Prostate gland (tissue), 2 donors: Measurements from ENCODE around the gene AKT1S1.

Experiments
- CTCF ChIP-seq, 4 experiments: fragments of 200-600 bp in 2 of 4; fragments of 450-650 bp in 2 of 4; sonication (generic) in 2 of 4; IDR thresholded peaks; 1 replicate in 3 of 4; 2 replicates in 1 of 4; pipeline ENCODE4 v1.5.1; 2016 to 2019; ENCODE audit warnings: antibody characterized with exemption in 4 of 4, mild to moderate bottlenecking in 2 of 4, moderate library complexity in 2 of 4
- POLR2A ChIP-seq: fragments of 450-650 bp; IDR thresholded peaks from one replicate; pipeline ENCODE4 v1.6.1; 2016; ENCODE audit warnings: antibody characterized with exemption, mild to moderate bottlenecking
- POLR2AphosphoS5 ChIP-seq: sonication (generic); formaldehyde crosslinking; IDR thresholded peaks from one replicate; pipeline ENCODE4 v1.6.1; 2017; ENCODE audit warnings: antibody characterized with exemption

- no peak for TF ChIP-seq CTCF (IDR thresholded peaks at IDR 0.05)
- no peak for TF ChIP-seq POLR2AphosphoS5
- no peak for TF ChIP-seq POLR2A
These were observed 53.7 kb downstream of the AKT1S1 start for GRCh38 chr19:49823472-49823871.
